ENCODE measurements around the gene IGSF23. TPM values are rescaled to one million over a fixed set of nuclear protein-coding genes. Genes with fewer than 3 reads are reported as not detected.

The IGSF23 gene
- polyA plus RNA-seq, 1 experiment = 0.27 TPM

- no peak for TF ChIP-seq CTCF (IDR thresholded peaks at IDR 0.05; ENCODE audit: low read depth, low read length)
- CTCF ChIA-PET = interaction anchor here (0.8 kb wide), 1 partner anchor 229 kb away, joined by 7 read pairs; the partner anchor contains the start of gene NECTIN2
- DNase-seq (ENCODE audit: low read depth, low spot score) = no peak
Measured at GRCh38 chr19:44617110-44617880, 3.9 kb downstream of the IGSF23 start.

GRCh38 chr19:44618640-44619357 is 5.4 kb downstream of the IGSF23 start:
- no peak overlapping the region for H3K27ac ChIP-seq (ENCODE audit: low read depth, low read length)
- no peak overlapping the region for H3K4me3 ChIP-seq (ENCODE audit: low read depth, low read length)
- peaks cover 15% of the 10 kb centered on the region for H3K9me3 ChIP-seq (ENCODE audit: control insufficient read depth, insufficient read depth, low read length)
- no peak for TF ChIP-seq CTCF (IDR thresholded peaks at IDR 0.05; ENCODE audit: low read depth, low read length)
- POLR2A ChIA-PET = interaction anchor here (1.0 kb wide), 1 partner anchor 12 kb away, joined by 3 read pairs; no protein-coding TSS in a partner anchor
- DNase-seq (ENCODE audit: low read depth, low spot score) = no peak
- no peaks in the 10 kb centered on the region for H3K27me3 ChIP-seq (ENCODE audit: control insufficient read depth, insufficient read depth, low read length)
- CTCF ChIA-PET = no interaction called here

More at GRCh38 chr19:44617110-44617880, 3.9 kb downstream of the IGSF23 start:
- H3K9me3 ChIP-seq (ENCODE audit: control insufficient read depth, insufficient read depth, low read length) = peaks cover 12% of the 10 kb centered on the region
- H3K27me3 ChIP-seq (ENCODE audit: control insufficient read depth, insufficient read depth, low read length) = no peaks in the 10 kb centered on the region
- POLR2A ChIA-PET = interaction anchor here (0.7 kb wide), 1 partner anchor 16 kb away, joined by 3 read pairs; no protein-coding TSS in a partner anchor
- no peak overlapping the region for H3K4me3 ChIP-seq (ENCODE audit: low read depth, low read length)
- no peak overlapping the region for H3K27ac ChIP-seq (ENCODE audit: low read depth, low read length)

- CTCF ChIA-PET = no interaction called here
- H3K27ac ChIP-seq (ENCODE audit: low read depth, low read length) = no peak overlapping the region
- POLR2A ChIA-PET = no interaction called here
- DNase-seq (ENCODE audit: low read depth, low spot score) = no peak
- H3K4me3 ChIP-seq (ENCODE audit: low read depth, low read length) = no peak overlapping the region
- no peak for TF ChIP-seq CTCF (IDR thresholded peaks at IDR 0.05; ENCODE audit: low read depth, low read length)
- H3K27me3 ChIP-seq (ENCODE audit: control insufficient read depth, insufficient read depth, low read length) = no peaks in the 10 kb centered on the region
- H3K9me3 ChIP-seq (ENCODE audit: control insufficient read depth, insufficient read depth, low read length) = peaks cover 15% of the 10 kb centered on the region
Measured at GRCh38 chr19:44620667-44621066, 7.3 kb downstream of the IGSF23 start.

GRCh38 chr19:44621367-44621766 is 8.0 kb downstream of the IGSF23 start:
- Histone ChIP-seq H3K4me3 (ENCODE audit: low read depth, low read length) (no peak overlapping the region), H3K27me3 (ENCODE audit: control insufficient read depth, insufficient read depth, low read length) (no peaks in the 10 kb centered on the region), H3K27ac (ENCODE audit: low read depth, low read length) (no peak overlapping the region), H3K9me3 (ENCODE audit: control insufficient read depth, insufficient read depth, low read length) (peaks cover 17% of the 10 kb centered on the region)
- no peak for TF ChIP-seq CTCF (IDR thresholded peaks at IDR 0.05; ENCODE audit: low read depth, low read length)
- no peak for DNase-seq (ENCODE audit: low read depth, low spot score)
- ChIA-PET POLR2A (no interaction called here), CTCF (interaction anchor here (0.6 to 0.7 kb wide), 2 partner anchors 34 to 131 kb away, joined by 6 to 10 read pairs; no protein-coding TSS in a partner anchor)

- TF ChIP-seq CTCF (IDR thresholded peaks at IDR 0.05; ENCODE audit: low read depth, low read length) = no peak
- ChIA-PET CTCF (no interaction called here), POLR2A (no interaction called here)
- no peak for DNase-seq (ENCODE audit: low read depth, low spot score)
- Histone ChIP-seq H3K27me3 (ENCODE audit: control insufficient read depth, insufficient read depth, low read length) (no peaks in the 10 kb centered on the region), H3K9me3 (ENCODE audit: control insufficient read depth, insufficient read depth, low read length) (peaks cover 28% of the 10 kb centered on the region), H3K4me3 (ENCODE audit: low read depth, low read length) (no peak overlapping the region), H3K27ac (ENCODE audit: low read depth, low read length) (no peak overlapping the region)
Measured at GRCh38 chr19:44623080-44623479, 9.7 kb downstream of the IGSF23 start.
